Left lung (tissue), 10 donors: ENCODE results near the gene DSCAML1. TPM values are rescaled to one million over a fixed set of nuclear protein-coding genes. Genes with fewer than 3 reads are reported as not detected.

Experiments
- ATAC-seq: fragments of 200-7000 bp; cut with Tn5 transposase; one replicate; pipeline ENCODE4 v1.9.1; 2020; ENCODE audit warnings: moderate library complexity
- DNase-seq, 4 donors: peaks; one replicate each; pipeline ENCODE4 v3.0.0-alpha.2; 2013 to 2020
- H3K27ac ChIP-seq, 2 donors: fragments of 200-600 bp; sonication (generic) in 1 of 2; one replicate each; pipeline versions ENCODE4 v1.5.0 to v1.8.0; 2020 to 2021
- H3K27me3 ChIP-seq, 2 donors: fragments of 200-600 bp; sonication (generic) in 1 of 2; one replicate each; pipeline versions ENCODE4 v1.5.0 to v1.8.0; 2020 to 2021
- H3K36me3 ChIP-seq, 2 donors: fragments of 200-600 bp; sonication (generic) in 1 of 2; one replicate each; pipeline versions ENCODE4 v1.5.0 to v1.8.0; 2020 to 2021
- H3K4me1 ChIP-seq, 2 donors: fragments of 200-600 bp; one replicate each; pipeline ENCODE4 v1.8.0; 2021
- H3K4me3 ChIP-seq, 2 donors: fragments of 200-600 bp; sonication (generic) in 1 of 2; one replicate each; pipeline versions ENCODE4 v1.5.0 to v1.8.0; 2020 to 2021; ENCODE audit warnings: mild to moderate bottlenecking in 1 of 2
- H3K9me3 ChIP-seq, 2 donors: fragments of 200-600 bp; sonication (generic) in 1 of 2; one replicate each; pipeline versions ENCODE4 v1.5.0 to v1.8.0; 2020 to 2021
- intact Hi-C, 2 donors: fragments of 100-400 bp; cut with DNase I; formaldehyde crosslinking; loops; one replicate each; pipeline versions ENCODE4 v1.11.2 to v1.14.2; 2022
- polyA plus RNA-seq, 6 donors: library from polyadenylated mRNA; unstranded; fragments of 120-200 nt; gene quantifications; one replicate each; pipeline ENCODE4 v1.2.1, GENCODE V29; 2013; ENCODE audit not compliant: insufficient read length in 6 of 6
- total RNA-seq, 2 donors: library from RNA; stranded (reverse); fragmentation: NEBNext Ultra II Directional; extraction: Animal tissue kit (Norgen Biotek cat#: 25700); gene quantifications; one replicate each; pipeline ENCODE4 v1.2.1, GENCODE V29; 2021
- TF ChIP-seq, protein P1 (sequence below), 2 donors: fragments of 200-600 bp; sonication (generic) in 1 of 2; IDR thresholded peaks; one replicate each; pipeline versions ENCODE4 v1.5.0 to v1.8.0; 2021; ENCODE audit warnings: antibody characterized with exemption in 2 of 2
- donor health status: DM: no; HTN: yes; CAD: no.
- donor health status: DM: no; HTN: no; CAD: no.

DSCAML1 gene
- total and polyA plus RNA-seq, 8 donors, result 0.35 to 1.8 (median 1.2) TPM

DNA sequence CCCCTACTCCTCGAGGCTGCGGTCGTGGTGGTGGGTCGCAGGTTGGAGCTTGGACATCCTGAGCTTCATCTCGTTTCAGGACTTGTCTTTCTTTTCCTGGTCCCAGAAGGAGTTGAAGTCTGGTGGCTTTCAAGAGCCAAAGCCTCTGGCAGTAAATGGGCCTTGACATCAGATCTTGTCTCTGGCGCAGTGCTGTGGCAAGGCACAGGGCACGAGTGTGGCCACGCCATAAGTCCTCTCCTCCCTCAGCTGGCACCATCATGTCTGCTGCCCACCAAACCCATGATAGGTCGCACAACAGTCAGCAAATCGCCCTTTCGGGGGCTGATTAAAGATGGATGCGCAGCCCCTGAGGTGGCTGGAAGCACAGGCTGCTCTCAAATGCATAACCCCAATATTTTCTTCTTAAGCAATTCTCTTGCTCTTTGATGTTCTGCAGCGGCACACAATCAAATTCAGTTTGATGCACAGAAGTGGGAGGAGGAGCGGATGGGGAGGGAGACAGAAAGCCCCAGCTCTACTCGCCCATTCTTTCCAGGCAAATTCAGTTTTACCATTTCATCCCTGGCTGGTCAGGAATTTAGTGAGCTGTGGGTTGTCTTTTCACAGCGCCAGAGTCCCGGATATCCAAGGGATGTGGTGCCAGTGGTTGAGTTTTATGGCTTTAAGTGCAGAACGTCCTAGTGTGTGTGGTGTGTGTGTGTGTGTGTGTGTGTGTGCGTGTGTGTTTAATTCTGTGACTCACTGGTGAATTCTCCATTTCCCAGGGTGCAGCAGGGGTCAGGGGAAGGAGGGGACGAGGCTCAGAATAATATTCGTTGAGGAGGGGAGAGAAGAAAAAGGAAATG, 162.0 kb downstream of the DSCAML1 start:
- DNase-seq (peak in 1 of 4 donors; percentile 46), ATAC-seq (no peak)
- Histone ChIP-seq H3K27ac (no peak overlapping the region), H3K9me3 (no peaks in the 10 kb centered on the region), H3K4me1 (no peaks in the 10 kb centered on the region), H3K4me3 (no peak overlapping the region), H3K36me3 (no peaks in the 10 kb centered on the region), H3K27me3 (no peaks in the 10 kb centered on the region)
- TF ChIP-seq, protein P1, sequence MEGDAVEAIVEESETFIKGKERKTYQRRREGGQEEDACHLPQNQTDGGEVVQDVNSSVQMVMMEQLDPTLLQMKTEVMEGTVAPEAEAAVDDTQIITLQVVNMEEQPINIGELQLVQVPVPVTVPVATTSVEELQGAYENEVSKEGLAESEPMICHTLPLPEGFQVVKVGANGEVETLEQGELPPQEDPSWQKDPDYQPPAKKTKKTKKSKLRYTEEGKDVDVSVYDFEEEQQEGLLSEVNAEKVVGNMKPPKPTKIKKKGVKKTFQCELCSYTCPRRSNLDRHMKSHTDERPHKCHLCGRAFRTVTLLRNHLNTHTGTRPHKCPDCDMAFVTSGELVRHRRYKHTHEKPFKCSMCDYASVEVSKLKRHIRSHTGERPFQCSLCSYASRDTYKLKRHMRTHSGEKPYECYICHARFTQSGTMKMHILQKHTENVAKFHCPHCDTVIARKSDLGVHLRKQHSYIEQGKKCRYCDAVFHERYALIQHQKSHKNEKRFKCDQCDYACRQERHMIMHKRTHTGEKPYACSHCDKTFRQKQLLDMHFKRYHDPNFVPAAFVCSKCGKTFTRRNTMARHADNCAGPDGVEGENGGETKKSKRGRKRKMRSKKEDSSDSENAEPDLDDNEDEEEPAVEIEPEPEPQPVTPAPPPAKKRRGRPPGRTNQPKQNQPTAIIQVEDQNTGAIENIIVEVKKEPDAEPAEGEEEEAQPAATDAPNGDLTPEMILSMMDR (IDR thresholded peaks at IDR 0.05), result no peak
- intact Hi-C loops, result no loop called here

DNA sequence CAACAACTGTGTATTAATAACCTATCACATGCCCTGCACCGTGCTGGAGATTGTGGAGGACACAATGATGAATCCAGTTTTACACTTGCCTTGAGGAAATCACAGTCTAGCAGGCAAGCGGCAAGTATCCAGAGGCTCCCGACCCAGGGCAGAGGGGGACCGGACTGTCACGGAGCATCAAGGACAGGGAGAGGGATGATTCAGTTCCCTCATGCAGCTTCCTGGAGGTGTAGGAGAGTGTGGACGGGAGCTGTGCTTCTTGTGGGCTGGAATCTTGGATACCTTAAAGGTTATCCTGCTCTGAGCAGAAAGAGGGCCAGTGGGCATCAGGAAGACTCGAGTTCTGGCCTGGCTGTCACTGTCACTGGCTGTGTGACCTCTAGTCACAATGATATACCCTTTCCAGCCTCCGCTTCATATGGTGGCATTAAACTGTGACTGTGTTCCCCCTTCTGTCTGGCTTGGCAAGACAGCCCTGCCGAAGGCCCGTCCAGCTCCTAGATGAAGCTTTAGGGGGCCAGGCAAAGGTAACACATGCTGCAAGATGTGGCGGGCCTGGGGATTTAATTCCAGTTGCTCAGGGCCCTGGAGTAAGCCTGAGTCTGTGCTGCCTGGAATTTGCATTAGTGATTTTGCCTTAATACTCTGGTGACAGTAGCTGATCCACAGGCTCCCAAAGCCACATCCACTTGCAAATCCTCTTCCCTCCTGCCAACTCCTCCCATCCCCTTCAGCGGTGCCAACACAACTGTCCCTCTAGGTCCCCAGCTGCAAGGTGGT, 162.8 kb downstream of the DSCAML1 start:
- ATAC-seq, result no peak
- Histone ChIP-seq H3K36me3 (no peaks in the 10 kb centered on the region), H3K4me3 (no peak overlapping the region), H3K4me1 (no peaks in the 10 kb centered on the region), H3K27me3 (no peaks in the 10 kb centered on the region), H3K9me3 (no peaks in the 10 kb centered on the region), H3K27ac (no peak overlapping the region)
- no peak for DNase-seq
- intact Hi-C loops, result no loop called here
- TF ChIP-seq, protein P1 (IDR thresholded peaks at IDR 0.05), result no peak

DNA sequence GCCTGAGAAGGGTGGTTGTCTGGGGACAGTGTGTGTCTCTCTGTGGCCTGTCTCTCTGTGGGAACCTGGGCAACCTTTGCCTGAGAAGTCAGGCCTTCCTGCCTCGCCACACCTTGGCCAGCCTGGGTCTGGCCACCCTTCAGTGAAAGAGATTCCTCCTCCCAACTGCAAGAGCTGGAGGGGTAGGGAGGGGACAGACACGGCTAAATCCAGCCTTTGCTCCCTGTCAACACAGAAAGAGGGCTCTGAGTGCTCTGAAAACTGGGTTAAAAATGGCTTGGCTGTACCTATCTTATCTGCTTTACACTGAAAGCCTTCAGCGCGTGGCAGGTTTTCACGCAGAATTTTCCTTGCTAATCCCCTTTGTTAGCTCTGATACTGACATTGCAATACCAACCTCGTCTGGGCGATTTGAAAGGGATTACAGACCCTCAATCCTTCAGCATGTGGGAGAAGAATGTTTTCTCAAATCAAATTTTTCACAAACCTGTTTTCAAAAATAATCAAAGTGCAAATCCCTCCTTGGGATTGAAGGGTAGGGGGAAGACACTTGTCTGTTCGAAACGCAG, 163.7 kb downstream of the DSCAML1 start:
- ATAC-seq, result no peak
- Histone ChIP-seq H3K4me1 (no peaks in the 10 kb centered on the region), H3K4me3 (no peak overlapping the region), H3K9me3 (no peaks in the 10 kb centered on the region), H3K27me3 (no peaks in the 10 kb centered on the region), H3K36me3 (no peaks in the 10 kb centered on the region), H3K27ac (no peak overlapping the region)
- TF ChIP-seq, protein P1 (IDR thresholded peaks at IDR 0.05), result no peak
- intact Hi-C loops, result no loop called here
- no peak for DNase-seq

DNA sequence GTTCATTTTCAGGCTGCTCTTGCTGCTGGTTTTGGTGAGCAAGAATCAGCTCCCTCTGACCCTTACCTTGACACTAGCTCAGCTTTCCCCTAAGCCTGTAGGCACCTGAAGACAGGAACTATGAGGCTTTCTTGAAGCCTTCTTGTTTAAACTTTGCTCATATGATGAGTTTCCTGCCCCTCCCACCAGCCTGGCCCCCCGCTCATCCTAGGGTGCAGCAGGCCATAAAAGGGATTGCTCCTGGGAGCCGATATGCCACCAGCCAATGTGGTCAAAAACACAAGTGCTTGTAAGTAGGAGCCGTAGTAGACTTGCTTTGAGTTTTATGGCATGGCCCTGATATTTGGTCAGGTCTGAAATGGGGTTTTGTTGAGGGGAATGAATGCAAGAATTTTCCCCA, 164.7 kb downstream of the DSCAML1 start:
- Histone ChIP-seq H3K27ac (no peak overlapping the region), H3K4me3 (no peak overlapping the region), H3K4me1 (no peaks in the 10 kb centered on the region), H3K36me3 (no peaks in the 10 kb centered on the region), H3K9me3 (no peaks in the 10 kb centered on the region), H3K27me3 (no peaks in the 10 kb centered on the region)
- ATAC-seq (no peak), DNase-seq (no peak)
- intact Hi-C loops, result no loop called here
- TF ChIP-seq, protein P1 (IDR thresholded peaks at IDR 0.05), result no peak
